ENCODE data around the gene SUSD1. TPM values are rescaled to one million over a fixed set of nuclear protein-coding genes. Genes with fewer than 3 reads are reported as not detected.
"Not testable (repeated sequence)": the region's sequence is repeated elsewhere in the genome, so short reads cannot be mapped to it uniquely, and the experiment has no call there.

The SUSD1 gene
- polyA plus RNA-seq, 1 donor (not counting 4 experiments of a cell fraction or from before 2014, with no cell fraction given): 3.6 TPM

DNA sequence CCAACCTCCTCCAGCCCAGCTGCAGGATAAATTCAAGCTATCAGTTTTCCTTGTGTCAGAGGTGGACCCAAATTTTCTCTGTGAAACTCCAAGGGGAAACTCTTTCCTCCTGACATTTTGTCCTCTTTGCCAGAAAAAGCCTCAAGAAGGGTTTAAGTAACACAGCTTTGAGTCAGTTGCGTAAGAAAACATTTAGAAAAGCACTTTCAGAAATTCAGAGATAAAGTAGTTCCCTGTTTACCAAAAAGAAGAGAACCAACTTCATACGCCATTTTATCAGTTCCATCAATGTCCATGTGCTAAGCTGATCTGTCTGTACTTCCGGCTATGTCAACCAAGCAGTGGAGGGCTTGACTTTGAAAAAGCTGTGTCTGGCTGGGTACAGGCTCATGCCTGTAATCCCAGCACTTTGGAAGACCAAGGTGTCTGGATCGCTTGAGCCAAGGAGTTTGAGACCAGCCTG is 19.9 kb upstream of the SUSD1 start:
- dilution Hi-C loops (cut with MboI; ENCODE audit: extremely low pct_ligation_motif_present, low sequenced_read_pairs): no loop called here
- H3K27ac ChIP-seq (ENCODE audit: control insufficient read depth, insufficient read depth, low read length): no peak overlapping the region
- TF ChIP-seq, protein P1, sequence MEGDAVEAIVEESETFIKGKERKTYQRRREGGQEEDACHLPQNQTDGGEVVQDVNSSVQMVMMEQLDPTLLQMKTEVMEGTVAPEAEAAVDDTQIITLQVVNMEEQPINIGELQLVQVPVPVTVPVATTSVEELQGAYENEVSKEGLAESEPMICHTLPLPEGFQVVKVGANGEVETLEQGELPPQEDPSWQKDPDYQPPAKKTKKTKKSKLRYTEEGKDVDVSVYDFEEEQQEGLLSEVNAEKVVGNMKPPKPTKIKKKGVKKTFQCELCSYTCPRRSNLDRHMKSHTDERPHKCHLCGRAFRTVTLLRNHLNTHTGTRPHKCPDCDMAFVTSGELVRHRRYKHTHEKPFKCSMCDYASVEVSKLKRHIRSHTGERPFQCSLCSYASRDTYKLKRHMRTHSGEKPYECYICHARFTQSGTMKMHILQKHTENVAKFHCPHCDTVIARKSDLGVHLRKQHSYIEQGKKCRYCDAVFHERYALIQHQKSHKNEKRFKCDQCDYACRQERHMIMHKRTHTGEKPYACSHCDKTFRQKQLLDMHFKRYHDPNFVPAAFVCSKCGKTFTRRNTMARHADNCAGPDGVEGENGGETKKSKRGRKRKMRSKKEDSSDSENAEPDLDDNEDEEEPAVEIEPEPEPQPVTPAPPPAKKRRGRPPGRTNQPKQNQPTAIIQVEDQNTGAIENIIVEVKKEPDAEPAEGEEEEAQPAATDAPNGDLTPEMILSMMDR (optimal IDR thresholded peaks at IDR 0.05 in 1 of 3, IDR thresholded peaks at IDR 0.05 in 1 of 3, conservative IDR thresholded peaks at IDR 0.05 in 1 of 3; ENCODE audit: extremely low read depth in 1 of 3, insufficient read depth in 2 of 3, low read length in 3 of 3): no peak
- no peak for TF ChIP-seq EZH2 (IDR thresholded peaks at IDR 0.05; ENCODE audit: low read length)

DNA sequence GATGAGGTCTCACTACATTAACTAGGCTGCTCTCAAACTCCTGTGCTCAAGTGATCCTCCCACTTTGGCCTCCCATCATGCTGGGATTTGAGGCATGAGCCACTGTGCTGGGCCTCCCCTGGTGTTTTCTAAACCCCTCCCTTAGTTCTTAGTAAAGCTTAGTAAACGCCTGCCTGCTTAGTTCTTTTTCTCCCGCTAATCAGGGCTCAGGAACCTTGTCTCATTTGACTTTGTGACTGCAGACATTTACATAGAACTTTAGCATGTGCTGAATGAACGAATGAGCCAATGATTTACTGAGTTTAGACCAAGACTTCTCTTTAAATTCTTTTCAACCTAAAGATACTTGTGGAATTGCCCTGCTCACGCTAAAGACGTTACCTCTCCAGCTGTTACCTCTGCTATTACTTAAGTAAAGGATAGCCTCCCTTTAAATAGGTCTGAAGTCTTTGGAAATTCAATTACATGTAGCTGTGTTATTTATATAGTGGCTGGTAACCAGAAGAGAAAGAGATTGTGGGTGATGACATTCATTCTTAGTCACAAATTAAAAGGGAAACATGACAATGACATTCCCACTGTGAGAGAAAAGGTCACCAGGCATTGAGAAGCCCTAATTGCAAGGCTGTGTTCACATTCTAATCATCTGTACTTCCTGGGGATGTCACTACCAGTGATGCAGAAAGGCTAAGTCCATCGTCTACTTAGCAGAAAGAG is 18.6 kb upstream of the SUSD1 start:
- Histone ChIP-seq H3K4me3 (ENCODE audit: control insufficient read depth in 2 of 3, extremely low read depth in 1 of 3, insufficient read depth in 2 of 3, low read depth in 1 of 3, low read length in 3 of 3) (no peak overlapping the region), H3K4me2 (ENCODE audit: control insufficient read depth, extremely low read depth, insufficient read depth, low read depth, low read length) (no peak overlapping the region), H4K20me1 (ENCODE audit: control insufficient read depth, extremely low read depth, insufficient read depth, low read length) (no peaks in the 10 kb centered on the region), H2AFZ (ENCODE audit: control insufficient read depth, low read length) (no peak overlapping the region), H3K9me3 (ENCODE audit: control insufficient read depth, low read depth, low read length) (no peaks in the 10 kb centered on the region), H3K27ac (ENCODE audit: control insufficient read depth, insufficient read depth, low read length) (no peak overlapping the region), H3K9me1 (ENCODE audit: control insufficient read depth, extremely low read depth, insufficient read depth, low read length) (no peaks in the 10 kb centered on the region), H3K79me2 (ENCODE audit: control insufficient read depth, insufficient read depth, low read length) (no peaks in the 10 kb centered on the region), H3K9ac (ENCODE audit: control insufficient read depth, extremely low read depth, insufficient read depth, low read length) (no peak overlapping the region), H3K27me3 (ENCODE audit: control insufficient read depth, extremely low read depth, insufficient read depth, low read length) (no peaks in the 10 kb centered on the region), H3K36me3 (ENCODE audit: control insufficient read depth in 2 of 2, extremely low read depth in 1 of 2, insufficient read depth in 2 of 2, low read length in 2 of 2) (no peaks in the 10 kb centered on the region), H3K4me1 (ENCODE audit: control insufficient read depth, extremely low read depth, insufficient read depth, low read length) (no peaks in the 10 kb centered on the region)
- FAIRE-seq (no peak), DNase-seq (ENCODE audit: low read depth, low spot score) (no peak)
- dilution Hi-C loops (cut with MboI; ENCODE audit: extremely low pct_ligation_motif_present, low sequenced_read_pairs): no loop called here
- TF ChIP-seq, protein P1 (optimal IDR thresholded peaks at IDR 0.05 in 1 of 3, IDR thresholded peaks at IDR 0.05 in 1 of 3, conservative IDR thresholded peaks at IDR 0.05 in 1 of 3; ENCODE audit: extremely low read depth in 1 of 3, insufficient read depth in 2 of 3, low read length in 3 of 3): no peak
- TF ChIP-seq EZH2 (IDR thresholded peaks at IDR 0.05; ENCODE audit: low read length): no peak

More for the DNA sequence above, 19.9 kb upstream of the SUSD1 start:
- Histone ChIP-seq H3K79me2 (ENCODE audit: control insufficient read depth, insufficient read depth, low read length) (no peaks in the 10 kb centered on the region), H3K4me1 (ENCODE audit: control insufficient read depth, extremely low read depth, insufficient read depth, low read length) (no peaks in the 10 kb centered on the region), H3K4me2 (ENCODE audit: control insufficient read depth, extremely low read depth, insufficient read depth, low read depth, low read length) (no peak overlapping the region), H3K27me3 (ENCODE audit: control insufficient read depth, extremely low read depth, insufficient read depth, low read length) (no peaks in the 10 kb centered on the region), H3K9me3 (ENCODE audit: control insufficient read depth, low read depth, low read length) (no peaks in the 10 kb centered on the region), H3K4me3 (ENCODE audit: control insufficient read depth in 2 of 3, extremely low read depth in 1 of 3, insufficient read depth in 2 of 3, low read depth in 1 of 3, low read length in 3 of 3) (no peak overlapping the region), H2AFZ (ENCODE audit: control insufficient read depth, low read length) (no peak overlapping the region), H3K36me3 (ENCODE audit: control insufficient read depth in 2 of 2, extremely low read depth in 1 of 2, insufficient read depth in 2 of 2, low read length in 2 of 2) (no peaks in the 10 kb centered on the region), H3K9ac (ENCODE audit: control insufficient read depth, extremely low read depth, insufficient read depth, low read length) (no peak overlapping the region), H3K9me1 (ENCODE audit: control insufficient read depth, extremely low read depth, insufficient read depth, low read length) (no peaks in the 10 kb centered on the region), H4K20me1 (ENCODE audit: control insufficient read depth, extremely low read depth, insufficient read depth, low read length) (no peaks in the 10 kb centered on the region)
- DNase-seq (ENCODE audit: low read depth, low spot score) (no peak), FAIRE-seq (no peak)

DNA sequence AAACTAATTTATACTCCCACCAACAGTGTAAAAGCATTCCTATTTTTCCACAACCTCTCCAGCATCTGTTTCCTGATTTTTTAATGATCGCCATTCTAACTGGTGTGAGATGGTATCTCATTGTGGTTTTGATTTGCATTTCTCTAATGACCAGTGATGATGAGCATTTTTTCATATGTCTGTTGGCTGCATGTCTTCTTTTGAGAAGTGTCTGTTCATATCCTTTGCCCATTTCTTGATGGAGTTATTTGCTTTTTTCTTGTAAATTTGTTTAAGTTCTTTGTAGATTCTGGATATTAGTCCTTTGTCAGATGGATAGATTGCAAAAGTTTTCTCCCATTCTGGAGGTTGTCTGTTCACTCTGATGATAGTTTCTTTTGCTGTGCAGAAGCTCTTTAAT is 15.2 kb upstream of the SUSD1 start:
- H4K20me1 ChIP-seq (ENCODE audit: control insufficient read depth, extremely low read depth, insufficient read depth, low read length); H3K27me3 ChIP-seq (ENCODE audit: control insufficient read depth, extremely low read depth, insufficient read depth, low read length); H3K79me2 ChIP-seq (ENCODE audit: control insufficient read depth, insufficient read depth, low read length); H3K36me3 ChIP-seq (ENCODE audit: control insufficient read depth in 2 of 2, extremely low read depth in 1 of 2, insufficient read depth in 2 of 2, low read length in 2 of 2); H2AFZ ChIP-seq (ENCODE audit: control insufficient read depth, low read length); FAIRE-seq; DNase-seq (ENCODE audit: low read depth, low spot score); dilution Hi-C loops (cut with MboI; ENCODE audit: extremely low pct_ligation_motif_present, low sequenced_read_pairs); H3K4me2 ChIP-seq (ENCODE audit: control insufficient read depth, extremely low read depth, insufficient read depth, low read depth, low read length); H3K9me1 ChIP-seq (ENCODE audit: control insufficient read depth, extremely low read depth, insufficient read depth, low read length); H3K9me3 ChIP-seq (ENCODE audit: control insufficient read depth, low read depth, low read length); H3K27ac ChIP-seq (ENCODE audit: control insufficient read depth, insufficient read depth, low read length); H3K9ac ChIP-seq (ENCODE audit: control insufficient read depth, extremely low read depth, insufficient read depth, low read length); H3K4me3 ChIP-seq (ENCODE audit: control insufficient read depth in 2 of 3, extremely low read depth in 1 of 3, insufficient read depth in 2 of 3, low read depth in 1 of 3, low read length in 3 of 3): not testable (repeated sequence)
- H3K4me1 ChIP-seq (ENCODE audit: control insufficient read depth, extremely low read depth, insufficient read depth, low read length): peaks cover 12% of the 10 kb centered on the region

Measured in keratinocyte (primary cell).